GM18499 (cell line): Measurements from ENCODE around the gene CEACAM6.
"Not testable (repeated sequence)": the region's sequence is repeated elsewhere in the genome, so short reads cannot be mapped to it uniquely, and the experiment has no call there.

Experiments
- ATAC-seq: cut with Tn5 transposase; IDR thresholded peaks from one replicate; pipeline ENCODE4 v1.9.1; 2021; ENCODE audit warnings: moderate number of reproducible peaks; ENCODE audit not compliant: insufficient read depth, unreplicated experiment

Gene CEACAM6

DNA sequence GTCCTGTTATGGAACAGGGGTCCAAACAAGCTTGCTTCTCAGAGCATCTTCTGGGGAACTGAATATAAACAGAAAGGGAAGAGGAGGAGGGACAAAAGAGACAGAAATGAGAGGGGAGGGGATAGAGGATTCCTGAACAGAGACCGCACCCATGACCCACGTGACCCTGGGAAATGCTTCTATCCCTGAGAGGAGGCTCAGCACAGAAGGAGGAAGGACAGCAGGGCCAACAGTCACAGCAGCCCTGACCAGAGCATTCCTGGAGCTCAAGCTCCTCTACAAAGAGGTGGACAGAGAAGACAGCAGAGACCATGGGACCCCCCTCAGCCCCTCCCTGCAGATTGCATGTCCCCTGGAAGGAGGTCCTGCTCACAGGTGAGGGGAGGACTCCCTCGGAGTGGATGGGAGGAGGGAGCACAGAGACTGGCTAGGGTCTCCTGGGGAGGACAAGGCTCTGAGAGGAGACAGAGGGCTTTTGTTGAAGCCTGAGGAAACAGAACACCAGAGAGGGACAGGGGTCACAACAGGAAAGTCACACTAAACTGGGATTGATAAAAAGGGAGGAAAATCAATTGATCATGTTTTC is at the start of gene CEACAM6:
Gene CEACAM6 (plus strand): TSS at position 203 of the 586 bp plus-strand sequence. CDS start 109 bp downstream, at position 312.
- ATAC-seq, result no peak

DNA sequence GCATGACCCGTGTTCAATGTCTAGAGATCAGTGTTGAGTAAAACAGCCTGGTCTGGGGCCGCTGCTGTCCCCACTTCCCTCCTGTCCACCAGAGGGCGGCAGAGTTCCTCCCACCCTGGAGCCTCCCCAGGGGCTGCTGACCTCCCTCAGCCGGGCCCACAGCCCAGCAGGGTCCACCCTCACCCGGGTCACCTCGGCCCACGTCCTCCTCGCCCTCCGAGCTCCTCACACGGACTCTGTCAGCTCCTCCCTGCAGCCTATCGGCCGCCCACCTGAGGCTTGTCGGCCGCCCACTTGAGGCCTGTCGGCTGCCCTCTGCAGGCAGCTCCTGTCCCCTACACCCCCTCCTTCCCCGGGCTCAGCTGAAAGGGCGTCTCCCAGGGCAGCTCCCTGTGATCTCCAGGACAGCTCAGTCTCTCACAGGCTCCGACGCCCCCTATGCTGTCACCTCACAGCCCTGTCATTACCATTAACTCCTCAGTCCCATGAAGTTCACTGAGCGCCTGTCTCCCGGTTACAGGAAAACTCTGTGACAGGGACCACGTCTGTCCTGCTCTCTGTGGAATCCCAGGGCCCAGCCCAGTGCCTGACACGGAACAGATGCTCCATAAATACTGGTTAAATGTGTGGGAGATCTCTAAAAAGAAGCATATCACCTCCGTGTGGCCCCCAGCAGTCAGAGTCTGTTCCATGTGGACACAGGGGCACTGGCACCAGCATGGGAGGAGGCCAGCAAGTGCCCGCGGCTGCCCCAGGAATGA is 48.4 kb upstream of the CEACAM6 start:
- ATAC-seq, result no peak

DNA sequence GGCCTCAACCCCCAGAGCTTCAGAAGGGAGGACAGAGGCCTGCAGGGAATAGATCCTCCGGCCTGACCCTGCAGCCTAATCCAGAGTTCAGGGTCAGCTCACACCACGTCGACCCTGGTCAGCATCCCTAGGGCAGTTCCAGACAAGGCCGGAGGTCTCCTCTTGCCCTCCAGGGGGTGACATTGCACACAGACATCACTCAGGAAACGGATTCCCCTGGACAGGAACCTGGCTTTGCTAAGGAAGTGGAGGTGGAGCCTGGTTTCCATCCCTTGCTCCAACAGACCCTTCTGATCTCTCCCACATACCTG is 47.9 kb upstream of the CEACAM6 start:
- no peak for ATAC-seq

DNA sequence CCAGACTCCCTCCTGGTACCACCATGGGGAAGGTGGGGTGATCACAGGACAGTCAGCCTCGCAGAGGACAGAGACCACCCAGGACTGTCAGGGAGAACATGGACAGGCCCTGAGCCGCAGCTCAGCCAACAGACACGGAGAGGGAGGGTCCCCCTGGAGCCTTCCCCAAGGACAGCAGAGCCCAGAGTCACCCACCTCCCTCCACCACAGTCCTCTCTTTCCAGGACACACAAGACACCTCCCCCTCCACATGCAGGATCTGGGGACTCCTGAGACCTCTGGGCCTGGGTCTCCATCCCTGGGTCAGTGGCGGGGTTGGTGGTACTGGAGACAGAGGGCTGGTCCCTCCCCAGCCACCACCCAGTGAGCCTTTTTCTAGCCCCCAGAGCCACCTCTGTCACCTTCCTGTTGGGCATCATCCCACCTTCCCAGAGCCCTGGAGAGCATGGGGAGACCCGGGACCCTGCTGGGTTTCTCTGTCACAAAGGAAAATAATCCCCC is 47.4 kb upstream of the CEACAM6 start:
- ATAC-seq, result no peak

DNA sequence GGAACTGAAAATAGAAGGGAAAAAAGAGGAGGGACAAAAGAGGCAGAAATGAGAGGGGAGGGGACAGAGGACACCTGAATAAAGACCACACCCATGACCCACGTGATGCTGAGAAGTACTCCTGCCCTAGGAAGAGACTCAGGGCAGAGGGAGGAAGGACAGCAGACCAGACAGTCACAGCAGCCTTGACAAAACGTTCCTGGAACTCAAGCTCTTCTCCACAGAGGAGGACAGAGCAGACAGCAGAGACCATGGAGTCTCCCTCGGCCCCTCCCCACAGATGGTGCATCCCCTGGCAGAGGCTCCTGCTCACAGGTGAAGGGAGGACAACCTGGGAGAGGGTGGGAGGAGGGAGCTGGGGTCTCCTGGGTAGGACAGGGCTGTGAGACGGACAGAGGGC is 46.8 kb upstream of the CEACAM6 start, which contains the start of gene CEACAM5:
Gene CEACAM5 (plus strand): TSS at position 146 of the 400 bp plus-strand sequence. CDS start 106 bp downstream, at position 252.
- no peak for ATAC-seq

DNA sequence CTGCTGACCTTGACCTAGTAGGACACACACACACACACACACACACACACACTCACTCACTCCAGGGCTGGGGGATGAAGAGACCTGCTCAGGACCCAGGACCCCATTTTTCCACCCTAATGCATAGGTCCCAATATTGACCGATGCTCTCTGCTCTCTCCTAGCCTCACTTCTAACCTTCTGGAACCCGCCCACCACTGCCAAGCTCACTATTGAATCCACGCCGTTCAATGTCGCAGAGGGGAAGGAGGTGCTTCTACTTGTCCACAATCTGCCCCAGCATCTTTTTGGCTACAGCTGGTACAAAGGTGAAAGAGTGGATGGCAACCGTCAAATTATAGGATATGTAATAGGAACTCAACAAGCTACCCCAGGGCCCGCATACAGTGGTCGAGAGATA is 45.8 kb upstream of the CEACAM6 start:
- ATAC-seq, result not testable (repeated sequence)

DNA sequence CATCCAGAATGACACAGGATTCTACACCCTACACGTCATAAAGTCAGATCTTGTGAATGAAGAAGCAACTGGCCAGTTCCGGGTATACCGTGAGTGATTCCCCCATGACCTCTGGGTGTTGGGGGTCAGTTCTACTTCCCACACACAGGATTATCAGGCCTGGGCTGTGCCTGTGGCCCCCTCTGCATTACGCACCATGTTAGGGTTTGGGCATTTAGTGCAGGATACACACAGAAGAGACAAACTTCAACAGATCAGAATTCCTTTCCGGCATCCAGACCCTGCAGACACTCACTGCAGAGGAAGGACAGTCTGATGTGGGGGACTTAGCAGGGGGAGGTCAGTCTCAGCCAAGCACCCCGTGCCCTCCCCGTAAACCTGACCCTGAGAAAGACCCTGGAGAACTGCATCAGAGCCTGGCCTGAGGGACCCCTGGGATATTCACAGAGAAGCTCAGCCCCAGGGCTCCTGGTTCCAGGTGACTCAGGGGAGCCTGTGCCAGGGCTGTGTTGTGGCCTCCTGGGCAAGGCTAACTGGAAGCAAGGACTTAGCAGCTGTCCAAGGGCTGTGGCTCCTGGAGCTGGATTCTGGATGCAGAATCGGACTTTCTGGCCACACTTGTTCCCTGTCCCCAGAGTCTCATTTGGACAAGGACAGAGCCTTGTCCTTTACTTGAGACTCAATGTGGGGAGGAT is 45.2 kb upstream of the CEACAM6 start:
- ATAC-seq, result no peak

DNA sequence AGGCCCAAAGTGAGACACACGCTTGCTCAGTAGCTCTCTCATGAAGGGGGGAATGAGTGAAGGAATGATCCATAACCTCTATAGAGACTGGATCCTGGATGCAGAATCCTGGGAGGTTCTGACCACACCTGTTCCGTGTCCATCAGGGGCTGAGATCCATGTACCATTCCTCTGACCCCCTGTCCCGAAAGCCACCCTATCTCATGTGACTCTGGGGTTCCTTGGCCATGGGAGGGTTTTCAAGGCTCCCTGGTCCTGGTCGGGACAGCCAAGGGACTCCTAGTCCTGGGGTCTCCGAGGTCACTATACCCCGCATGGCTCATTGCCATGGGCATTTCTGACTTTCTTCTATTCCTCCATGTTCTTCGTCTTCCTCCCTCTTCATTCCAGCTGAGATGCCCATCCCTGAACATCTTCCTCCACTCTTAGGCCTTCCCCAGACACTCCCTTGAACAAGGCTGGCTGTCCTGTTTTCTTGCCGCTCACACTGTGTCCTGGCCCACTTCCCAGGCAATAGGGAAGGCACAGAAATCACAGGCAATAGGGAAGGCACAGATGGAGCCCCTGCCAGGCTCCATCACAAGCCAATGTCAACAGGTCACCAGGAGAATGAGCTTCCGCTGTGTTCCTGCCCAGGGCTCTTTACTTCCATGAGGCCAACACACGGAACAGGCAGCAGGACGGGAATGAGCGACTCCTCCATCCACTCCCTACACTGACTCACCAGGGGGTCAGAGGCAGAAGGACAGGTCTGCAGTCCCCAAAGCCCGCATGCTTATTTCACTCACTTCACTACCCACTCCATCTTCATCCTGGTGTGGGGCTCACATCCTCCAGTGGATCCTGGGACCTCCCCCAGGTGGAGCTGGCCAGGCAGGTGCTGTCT is 43.7 kb upstream of the CEACAM6 start:
- no peak for ATAC-seq

DNA sequence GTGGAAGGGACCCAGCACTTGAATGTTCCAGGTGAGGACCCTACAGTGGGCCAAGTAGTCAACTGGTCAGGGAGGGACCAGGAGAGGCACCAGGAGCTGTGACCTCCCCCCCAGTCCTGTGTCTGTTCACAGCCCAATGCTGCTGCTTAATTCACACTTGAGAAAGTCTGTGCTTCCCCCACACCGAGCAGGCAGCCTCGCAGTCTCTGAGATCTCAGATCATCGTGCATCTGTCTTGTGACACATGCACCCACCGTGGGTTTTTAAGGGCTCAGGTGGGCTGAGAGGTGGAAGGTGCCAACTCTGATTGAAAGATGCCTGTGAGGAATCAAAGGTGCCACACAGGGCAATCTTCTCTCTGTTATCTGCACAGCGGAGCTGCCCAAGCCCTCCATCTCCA is 40.7 kb upstream of the CEACAM6 start:
- no peak for ATAC-seq

DNA sequence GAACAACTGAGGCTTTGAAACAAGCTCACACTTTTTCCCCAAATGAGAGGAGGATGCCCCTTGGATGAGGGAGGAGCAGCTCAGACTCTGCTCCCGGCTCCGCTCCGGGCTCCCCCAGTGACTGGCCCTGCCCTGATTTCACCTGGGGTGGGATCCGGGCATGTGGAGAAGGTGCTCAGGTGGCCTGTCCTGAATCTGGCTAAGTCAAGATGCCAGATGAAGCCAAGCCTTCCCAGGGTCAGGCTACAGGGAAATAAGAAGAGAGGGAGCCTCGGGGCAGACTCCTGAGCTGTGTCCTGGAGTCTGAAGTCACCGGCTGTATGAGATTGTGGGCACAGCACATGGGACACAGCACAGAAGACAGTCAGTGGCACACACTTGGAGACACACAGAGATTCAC is 36.6 kb upstream of the CEACAM6 start:
- ATAC-seq, result no peak

DNA sequence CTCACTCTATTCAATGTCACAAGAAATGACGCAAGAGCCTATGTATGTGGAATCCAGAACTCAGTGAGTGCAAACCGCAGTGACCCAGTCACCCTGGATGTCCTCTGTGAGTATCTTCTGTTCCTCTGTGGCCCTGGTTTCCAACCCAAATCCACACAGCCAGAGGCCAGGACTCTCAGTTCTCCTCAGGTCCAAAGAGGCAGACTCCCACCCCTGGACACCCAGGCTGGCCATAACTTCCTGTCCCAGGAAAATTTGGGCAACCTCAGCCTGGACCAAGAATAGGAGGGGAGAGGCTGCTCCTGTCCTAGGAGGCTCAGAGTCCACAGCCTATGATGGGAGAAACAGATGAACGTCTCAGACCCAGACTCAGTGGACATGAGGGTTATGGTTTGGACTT is 35.2 kb upstream of the CEACAM6 start:
- ATAC-seq, result no peak

DNA sequence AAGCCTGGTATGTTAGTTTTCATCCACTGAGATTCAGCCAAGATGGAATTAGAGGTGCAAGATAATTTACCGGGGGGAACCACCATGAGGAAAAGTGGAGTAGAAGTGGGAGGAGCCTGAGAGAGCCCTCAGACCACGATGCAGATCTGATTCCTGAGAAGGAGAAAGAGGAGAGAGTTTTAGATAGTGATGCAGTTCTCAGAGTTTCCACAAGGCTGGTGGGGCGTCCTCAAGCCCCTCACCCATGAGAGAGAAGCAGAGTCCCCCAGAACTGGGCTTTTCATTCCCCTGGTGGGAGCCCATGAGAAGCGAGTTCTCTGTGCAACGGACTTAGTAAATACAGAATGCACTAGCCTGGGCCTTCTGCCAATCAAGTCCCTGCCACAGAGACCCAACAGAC is 28.8 kb upstream of the CEACAM6 start:
- ATAC-seq, result no peak

DNA sequence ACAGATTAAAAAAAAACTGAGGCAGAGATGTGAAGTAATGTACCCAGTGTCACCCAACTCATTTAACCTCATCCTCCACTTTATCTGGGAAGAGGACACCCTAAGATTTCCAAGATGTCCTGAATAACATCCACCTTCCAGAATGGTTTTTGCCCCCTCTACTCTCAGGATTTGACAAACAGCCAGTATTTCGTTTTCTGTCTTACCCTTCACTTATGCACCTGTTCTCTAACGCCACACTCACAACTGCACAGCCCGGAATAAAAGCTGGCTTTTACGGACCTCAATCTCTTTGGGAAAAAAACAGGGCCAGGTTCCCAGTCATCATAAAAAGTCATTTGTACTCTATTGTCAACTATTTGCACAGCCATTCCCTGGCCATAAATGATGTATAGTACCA is 21.2 kb upstream of the CEACAM6 start:
- ATAC-seq, result no peak

DNA sequence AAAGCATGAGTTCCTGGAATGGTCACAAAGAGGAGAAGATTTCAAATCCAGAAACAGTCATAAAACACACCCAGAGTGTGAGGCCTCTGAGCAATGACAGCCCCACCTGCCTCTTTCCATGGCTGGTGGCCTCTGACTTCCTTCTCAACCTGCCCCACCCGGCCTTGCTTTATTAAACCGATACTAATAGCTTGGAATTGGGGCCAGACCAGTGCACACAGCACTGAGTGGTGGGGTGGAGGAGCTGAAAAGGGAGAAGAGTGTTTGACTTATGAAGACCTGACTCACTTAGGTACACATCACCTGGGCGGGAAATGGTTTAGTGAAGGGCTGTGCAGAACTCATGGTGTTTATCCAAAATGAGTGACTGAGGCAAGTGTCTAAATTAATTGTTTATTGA is 20.7 kb upstream of the CEACAM6 start:
- ATAC-seq, result no peak

DNA sequence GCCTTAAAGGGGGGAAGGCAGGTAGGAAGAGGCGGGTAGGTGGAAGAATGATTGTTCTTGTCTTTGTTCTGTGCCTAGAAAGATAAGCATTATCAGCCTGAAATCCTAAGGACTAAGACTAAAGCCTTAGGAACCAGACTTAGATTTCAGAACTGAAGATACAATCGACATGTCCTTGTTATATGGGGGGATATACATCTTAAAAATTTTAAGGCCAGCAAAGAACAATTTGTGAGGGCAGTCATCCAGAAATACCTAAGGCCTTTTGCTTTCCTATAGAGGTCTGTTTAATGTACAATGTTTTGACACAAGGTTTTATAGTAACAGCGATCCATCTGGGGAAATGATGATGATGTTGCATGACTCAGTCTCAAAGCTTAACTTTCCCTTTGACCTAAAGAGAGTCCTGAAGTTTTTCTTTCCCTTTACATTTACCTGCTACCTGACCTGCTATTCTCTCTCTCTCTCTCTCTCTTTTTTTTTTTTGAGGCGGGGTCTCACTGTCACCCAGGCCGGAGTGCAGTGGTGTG is 20.2 kb upstream of the CEACAM6 start:
- no peak for ATAC-seq

DNA sequence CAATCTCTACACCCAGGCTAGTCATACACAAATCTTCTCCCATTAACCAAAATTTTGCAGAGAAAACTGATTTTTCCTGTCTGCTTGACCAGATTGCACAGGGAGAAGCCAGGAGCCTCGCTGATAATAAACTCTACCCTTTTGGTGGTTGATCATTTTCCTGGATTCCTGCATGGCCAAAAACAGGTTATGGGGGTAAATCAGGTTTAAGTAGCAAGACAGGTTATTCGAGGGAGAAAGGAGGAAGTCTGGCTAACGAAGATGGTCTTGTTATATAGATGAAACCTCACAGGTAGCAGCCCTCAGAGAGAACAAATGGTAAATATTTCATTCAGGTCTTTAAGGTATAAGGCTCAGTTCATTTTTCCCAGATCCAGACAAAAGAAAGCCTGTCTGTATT is 16.0 kb upstream of the CEACAM6 start:
- ATAC-seq, result no peak

DNA sequence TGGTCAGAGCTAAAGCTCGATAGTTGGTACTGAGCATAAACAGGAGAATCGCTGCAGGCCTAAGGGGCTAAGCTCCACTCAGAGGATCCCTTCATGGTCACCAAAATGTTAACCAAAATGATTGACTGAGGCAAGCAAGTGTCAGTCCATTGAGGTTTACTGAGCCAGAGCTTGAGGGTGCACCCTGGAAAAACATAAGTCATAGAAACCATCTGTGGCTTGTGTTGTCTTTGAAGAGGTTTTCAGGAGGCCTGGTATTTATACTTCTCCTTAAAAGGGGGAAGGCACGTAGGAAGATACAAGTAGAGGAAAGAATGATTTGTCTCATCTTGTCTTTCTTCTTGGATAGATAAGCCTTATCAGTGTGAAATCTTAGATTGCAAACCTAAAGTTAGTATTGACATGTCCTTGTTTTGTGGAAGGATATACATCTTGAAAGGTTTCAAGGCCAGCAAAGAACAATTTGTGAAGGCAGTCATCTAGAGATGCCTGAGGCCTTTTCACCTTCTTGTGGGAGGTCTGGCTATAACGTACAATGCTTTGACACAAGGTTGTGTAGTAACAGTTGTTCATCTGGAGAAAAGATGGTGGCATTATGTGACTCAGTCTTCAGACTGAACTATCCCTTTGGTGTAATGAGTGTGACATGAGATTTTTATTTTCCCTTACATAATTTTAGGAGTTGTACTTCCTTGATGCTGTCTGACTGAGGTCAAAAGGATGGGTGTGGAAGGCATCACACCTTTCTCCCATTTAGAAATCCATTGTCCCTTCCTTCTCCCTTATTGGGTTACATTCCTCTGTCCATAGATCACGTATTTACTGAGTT is 14.7 kb upstream of the CEACAM6 start:
- no peak for ATAC-seq

DNA sequence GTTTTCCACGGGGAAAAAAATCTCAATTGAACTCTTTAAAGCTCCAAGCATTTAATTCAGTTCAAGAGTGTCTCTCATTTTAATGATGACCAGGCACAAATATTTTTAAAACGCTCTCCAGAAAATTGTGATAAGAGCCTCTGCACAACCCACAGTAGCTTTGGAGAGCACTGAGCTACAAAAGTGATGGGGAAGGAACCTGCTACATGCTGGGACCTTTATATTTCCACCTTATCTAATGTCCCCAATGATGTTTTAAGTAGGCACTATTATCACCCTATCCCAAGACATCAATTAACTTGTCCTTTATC is 14.1 kb upstream of the CEACAM6 start:
- ATAC-seq, result no peak

DNA sequence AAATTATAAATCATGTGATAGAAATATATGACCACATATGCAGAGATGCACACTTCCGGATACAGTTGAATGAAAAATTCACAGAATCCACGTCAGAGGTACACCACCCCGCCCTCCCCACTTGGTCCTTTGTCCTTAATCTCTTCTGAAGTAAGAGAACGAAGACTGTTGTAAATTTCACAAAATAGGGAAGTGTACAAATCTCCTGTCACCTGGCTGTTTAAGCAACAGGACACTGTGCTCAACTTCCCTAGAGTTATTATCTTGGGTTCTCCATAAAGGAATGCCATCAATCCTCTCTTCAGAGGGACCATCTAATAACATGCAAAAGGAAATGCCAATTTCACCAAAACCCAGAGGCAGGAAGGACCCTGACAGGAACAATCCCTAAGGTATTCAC is 10.5 kb upstream of the CEACAM6 start:
- no peak for ATAC-seq

DNA sequence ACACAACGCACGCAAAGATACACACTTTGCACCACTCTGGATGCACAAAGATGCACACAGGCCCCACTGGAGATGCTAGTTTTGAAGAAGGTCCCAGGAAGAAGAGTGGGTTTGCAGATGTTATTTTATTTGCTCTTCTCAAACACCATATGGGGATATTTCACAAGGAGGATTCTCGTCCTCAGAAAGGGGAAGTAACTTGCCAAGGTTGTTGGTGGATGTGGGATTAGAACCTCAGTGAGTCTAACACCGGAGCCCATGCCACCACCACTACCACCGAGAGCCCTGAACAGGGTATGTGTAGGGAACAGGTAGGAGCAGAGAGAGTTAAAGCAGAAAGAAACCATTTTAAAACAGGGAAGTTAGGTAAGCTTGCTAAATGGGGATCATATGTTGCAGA is 9.6 kb upstream of the CEACAM6 start:
- ATAC-seq, result no peak
